Neural progenitor cell (in vitro differentiated cells): ENCODE measurements around the gene GABRG3.

Experiments
- EZH2 ChIP-seq: fragments of 200-600 bp; sonication (generic); IDR thresholded peaks from 2 replicates; pipeline ENCODE4 v1.6.1; 2017; ENCODE audit warnings: antibody characterized with exemption, mild to moderate bottlenecking, moderate library complexity
- TF ChIP-seq, protein P1 (sequence below): fragments of 200-600 bp; sonication (generic); IDR thresholded peaks from 2 replicates; pipeline ENCODE4 v1.5.1; 2017; ENCODE audit warnings: antibody characterized with exemption, mild to moderate bottlenecking

DNA sequence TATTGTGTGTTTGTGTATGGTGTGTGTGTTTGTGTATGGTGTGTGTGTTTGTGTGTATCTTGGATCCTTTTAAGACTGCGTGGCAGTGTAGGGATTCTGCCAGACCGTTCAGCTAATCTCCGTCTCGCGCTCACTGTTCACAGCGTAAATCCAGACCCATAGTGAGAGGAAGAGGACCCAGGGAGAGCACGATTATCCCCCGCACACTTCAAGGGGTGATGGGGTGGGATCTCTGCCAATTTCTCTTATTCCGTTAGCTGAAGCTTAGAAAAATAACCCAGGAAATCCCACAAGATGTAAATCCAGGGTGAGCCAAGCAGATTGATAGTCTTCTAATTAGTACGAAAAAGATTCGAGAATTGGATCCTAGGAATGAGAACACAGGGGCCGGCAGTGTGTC lies 381.2 kb downstream of the GABRG3 start:
- TF ChIP-seq, protein P1, sequence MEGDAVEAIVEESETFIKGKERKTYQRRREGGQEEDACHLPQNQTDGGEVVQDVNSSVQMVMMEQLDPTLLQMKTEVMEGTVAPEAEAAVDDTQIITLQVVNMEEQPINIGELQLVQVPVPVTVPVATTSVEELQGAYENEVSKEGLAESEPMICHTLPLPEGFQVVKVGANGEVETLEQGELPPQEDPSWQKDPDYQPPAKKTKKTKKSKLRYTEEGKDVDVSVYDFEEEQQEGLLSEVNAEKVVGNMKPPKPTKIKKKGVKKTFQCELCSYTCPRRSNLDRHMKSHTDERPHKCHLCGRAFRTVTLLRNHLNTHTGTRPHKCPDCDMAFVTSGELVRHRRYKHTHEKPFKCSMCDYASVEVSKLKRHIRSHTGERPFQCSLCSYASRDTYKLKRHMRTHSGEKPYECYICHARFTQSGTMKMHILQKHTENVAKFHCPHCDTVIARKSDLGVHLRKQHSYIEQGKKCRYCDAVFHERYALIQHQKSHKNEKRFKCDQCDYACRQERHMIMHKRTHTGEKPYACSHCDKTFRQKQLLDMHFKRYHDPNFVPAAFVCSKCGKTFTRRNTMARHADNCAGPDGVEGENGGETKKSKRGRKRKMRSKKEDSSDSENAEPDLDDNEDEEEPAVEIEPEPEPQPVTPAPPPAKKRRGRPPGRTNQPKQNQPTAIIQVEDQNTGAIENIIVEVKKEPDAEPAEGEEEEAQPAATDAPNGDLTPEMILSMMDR: no peak
- no peak for TF ChIP-seq EZH2
